GM12873 (cell line): Measurements from ENCODE around the gene RNF10.

Experiments
- TF ChIP-seq, protein P1 (sequence below): IDR thresholded peaks from 2 replicates; pipeline ENCODE4 v1.5.1; 2012; ENCODE audit warnings: low read depth, mild to moderate bottlenecking, moderate library complexity, low read length, control low read depth; ENCODE audit not compliant: insufficient read depth; ENCODE audit errors: missing control alignments

The RNF10 gene

DNA sequence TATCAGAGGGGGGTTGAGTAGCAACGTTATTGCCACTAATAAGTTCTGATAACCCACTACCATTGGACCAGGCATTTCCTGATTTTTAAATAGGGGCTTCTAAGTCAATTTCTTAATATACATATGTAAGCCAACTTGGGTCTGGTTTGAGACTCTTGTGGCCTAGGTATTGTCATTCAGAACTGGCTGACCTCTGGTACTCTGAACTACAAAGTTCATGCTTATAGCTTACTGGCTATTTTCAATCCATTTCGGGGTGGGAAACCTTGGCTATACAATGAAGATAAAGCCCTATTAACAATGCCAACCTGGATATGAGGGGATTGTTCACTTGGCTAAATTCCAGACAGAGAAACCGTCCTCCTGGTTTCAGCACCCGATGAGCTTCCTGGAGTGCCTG is 29.6 kb upstream of the RNF10 start:
- TF ChIP-seq, protein P1, sequence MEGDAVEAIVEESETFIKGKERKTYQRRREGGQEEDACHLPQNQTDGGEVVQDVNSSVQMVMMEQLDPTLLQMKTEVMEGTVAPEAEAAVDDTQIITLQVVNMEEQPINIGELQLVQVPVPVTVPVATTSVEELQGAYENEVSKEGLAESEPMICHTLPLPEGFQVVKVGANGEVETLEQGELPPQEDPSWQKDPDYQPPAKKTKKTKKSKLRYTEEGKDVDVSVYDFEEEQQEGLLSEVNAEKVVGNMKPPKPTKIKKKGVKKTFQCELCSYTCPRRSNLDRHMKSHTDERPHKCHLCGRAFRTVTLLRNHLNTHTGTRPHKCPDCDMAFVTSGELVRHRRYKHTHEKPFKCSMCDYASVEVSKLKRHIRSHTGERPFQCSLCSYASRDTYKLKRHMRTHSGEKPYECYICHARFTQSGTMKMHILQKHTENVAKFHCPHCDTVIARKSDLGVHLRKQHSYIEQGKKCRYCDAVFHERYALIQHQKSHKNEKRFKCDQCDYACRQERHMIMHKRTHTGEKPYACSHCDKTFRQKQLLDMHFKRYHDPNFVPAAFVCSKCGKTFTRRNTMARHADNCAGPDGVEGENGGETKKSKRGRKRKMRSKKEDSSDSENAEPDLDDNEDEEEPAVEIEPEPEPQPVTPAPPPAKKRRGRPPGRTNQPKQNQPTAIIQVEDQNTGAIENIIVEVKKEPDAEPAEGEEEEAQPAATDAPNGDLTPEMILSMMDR, result no peak

DNA sequence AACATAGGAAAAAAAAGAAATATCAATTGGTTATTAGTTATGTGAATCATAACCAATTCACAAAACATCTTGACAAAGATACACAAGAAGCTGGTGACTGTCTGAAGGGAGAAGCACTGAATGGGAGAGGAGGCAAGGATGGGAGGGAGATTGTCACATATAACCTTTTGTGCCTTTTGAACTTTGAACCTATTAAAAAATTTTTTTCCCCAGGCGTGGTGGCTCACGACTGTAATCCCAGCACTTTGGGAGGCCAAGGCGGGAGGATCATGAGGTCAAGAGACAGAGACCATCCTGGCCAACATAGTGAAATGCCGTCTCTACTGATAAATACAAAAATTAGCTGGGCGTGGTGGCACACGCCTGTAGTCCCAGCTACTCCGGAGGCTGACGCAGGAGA is 25.6 kb upstream of the RNF10 start:
- TF ChIP-seq, protein P1, result no peak

DNA sequence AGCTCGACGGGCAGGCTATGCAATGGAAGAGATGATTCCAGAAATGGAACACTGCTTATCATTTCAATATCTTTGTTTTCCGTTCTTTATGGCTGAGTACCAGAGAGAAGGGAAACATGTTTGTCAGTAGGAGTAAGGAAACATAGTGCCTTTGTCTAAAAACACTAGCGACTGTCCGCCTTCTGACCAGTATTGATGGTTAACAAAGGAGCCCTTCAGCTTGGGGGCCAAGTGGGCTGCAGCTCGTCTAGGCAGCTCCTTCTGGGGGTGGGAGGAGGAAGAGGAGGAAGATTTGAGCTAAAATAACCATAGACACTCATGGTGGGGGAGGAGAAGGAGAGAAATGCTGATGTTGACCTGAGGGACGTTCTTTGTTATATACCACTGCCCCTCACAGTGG is 20.2 kb upstream of the RNF10 start:
- TF ChIP-seq, protein P1, result no peak

DNA sequence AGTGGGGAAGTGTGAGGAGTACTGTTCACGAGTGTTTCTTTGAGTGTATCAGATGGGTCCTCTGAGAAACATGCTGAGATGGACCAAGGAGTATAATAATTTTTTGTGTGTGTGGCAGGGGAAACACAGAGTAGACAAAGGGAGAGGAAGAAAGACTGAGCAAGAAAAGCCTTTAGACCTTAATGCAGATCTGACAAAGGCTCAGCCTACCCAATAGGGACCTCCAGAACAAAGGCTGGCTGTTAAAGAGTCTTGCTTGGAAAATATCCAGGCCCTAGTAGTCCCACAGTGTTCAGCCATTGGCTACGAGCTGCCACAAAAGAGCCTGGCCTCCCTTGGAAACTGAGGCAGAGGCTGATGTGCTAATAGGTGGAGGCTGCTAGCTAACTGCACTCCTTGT is 18.7 kb upstream of the RNF10 start:
- TF ChIP-seq, protein P1, result no peak

DNA sequence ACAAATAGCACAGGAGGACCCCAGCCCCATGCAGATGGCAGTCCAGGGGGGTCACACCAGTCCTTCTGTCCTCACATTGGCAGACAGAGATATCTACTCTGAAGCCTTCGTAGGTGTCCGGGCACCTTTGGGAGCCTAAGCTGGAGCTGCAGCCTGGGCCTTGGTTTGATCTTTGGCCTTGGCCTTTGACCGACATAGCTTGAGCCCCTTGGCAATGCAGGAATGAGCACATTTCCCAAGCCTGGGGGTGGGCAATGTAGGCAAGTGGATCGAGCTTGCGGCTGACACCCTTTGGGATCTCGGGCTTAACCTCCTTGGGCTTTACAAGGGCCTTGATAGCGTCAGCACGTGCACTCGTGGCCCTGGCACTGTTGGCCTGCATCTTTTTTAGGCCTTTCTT is 11.6 kb upstream of the RNF10 start:
- TF ChIP-seq, protein P1, result no peak

DNA sequence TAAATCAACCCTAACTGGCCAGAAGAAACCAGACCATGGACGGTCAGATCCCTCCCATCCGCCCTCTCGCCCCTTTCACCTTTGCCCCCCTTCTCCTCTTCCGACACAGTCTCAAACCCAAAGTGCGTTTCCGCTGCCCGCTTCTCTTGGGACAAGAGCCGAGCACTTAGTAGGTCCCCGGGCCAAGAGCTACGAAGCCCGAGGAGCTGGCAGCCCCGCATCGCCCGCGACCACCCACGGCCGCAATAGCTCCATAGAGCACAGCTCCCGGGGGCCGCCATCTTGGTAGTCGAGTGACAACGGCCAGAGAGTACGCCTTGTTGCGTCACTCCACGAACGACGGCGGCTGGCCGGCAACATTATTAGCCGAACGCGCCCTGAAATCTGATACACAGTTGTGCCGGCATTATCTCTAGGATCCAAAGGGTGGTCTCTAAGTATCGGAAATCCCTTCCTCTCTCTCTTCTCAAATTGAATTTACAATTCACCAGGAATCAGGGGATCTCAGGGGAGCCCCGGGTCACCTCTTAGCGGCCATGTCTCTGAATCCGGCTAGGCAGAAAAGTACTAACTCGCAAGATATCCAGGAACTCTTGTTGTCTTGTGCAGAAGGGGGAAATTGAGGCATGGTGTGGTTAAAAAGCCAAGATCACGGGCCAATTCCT is 5.2 kb upstream of the RNF10 start, which contains the start of gene COQ5:
Gene COQ5 (minus strand): TSS at position 298 of the 665 bp plus-strand sequence. CDS start 17 bp downstream, at position 281.
- TF ChIP-seq, protein P1, result no peak

DNA sequence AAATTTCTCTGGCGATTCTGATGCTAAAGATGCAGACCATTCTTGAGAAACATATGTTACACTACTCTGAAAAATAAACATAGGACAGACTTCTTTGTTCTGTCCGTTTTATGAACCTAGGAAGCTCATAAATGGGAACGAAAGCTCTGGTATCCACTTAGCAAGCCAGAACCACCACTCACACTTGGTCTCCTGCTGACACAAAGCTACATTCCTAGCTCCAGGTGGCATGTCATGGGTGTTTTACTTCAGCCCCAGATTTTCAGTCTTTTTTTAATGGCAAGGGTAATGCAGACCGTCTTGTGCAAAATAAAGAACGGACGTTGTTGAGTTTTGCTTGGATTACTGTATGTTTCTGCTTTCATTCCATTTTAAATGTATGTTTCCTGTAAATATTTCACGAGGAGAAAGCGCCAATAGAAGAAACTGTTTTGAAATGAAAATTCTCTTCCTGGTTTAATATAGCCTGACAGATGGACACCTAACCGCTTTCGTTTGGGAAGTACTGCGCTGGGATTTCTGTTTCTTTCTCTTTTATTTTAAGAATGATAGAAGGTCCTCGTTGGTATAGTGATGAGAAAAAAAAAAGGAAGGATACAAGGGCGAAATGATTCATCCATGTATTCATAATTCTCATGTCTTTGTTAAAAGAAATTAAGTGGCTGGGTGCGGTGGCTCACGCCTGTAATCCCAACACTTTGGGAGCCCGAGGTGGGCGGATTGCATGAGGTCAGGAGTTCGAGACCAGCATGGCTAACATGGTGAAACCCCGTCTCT is 4.3 kb upstream of the RNF10 start:
- TF ChIP-seq, protein P1, result no peak
